Epithelial cell of prostate (primary cell): ENCODE data around the gene VPREB1.
"Not testable (repeated sequence)": the region's sequence is repeated elsewhere in the genome, so short reads cannot be mapped to it uniquely, and the experiment has no call there.

Experiments used
- DNase-seq: peaks from one replicate; pipeline ENCODE4 v3.0.0-alpha.2; 2011; ENCODE audit warnings: low read depth, low spot score
- H3K27ac ChIP-seq: fragments of 450-650 bp; 2 replicates; pipeline ENCODE4 v1.5.1; 2017; ENCODE audit warnings: mild to moderate bottlenecking

The VPREB1 gene, protein sequence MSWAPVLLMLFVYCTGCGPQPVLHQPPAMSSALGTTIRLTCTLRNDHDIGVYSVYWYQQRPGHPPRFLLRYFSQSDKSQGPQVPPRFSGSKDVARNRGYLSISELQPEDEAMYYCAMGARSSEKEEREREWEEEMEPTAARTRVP

GRCh38 chr22:22244316-22245250, at the start of gene VPREB1:
VPREB1 (plus strand) TSS chr22:22244786; CDS start chr22:22244814, 28 bp downstream.
- H3K27ac ChIP-seq, result no peak within 1 kb of the TSS
- DNase-seq, result no peak

GRCh38 chr22:22194931-22195264, 49.7 kb upstream of the VPREB1 start:
- DNase-seq, result no peak
- no peak overlapping the region for H3K27ac ChIP-seq

DNA sequence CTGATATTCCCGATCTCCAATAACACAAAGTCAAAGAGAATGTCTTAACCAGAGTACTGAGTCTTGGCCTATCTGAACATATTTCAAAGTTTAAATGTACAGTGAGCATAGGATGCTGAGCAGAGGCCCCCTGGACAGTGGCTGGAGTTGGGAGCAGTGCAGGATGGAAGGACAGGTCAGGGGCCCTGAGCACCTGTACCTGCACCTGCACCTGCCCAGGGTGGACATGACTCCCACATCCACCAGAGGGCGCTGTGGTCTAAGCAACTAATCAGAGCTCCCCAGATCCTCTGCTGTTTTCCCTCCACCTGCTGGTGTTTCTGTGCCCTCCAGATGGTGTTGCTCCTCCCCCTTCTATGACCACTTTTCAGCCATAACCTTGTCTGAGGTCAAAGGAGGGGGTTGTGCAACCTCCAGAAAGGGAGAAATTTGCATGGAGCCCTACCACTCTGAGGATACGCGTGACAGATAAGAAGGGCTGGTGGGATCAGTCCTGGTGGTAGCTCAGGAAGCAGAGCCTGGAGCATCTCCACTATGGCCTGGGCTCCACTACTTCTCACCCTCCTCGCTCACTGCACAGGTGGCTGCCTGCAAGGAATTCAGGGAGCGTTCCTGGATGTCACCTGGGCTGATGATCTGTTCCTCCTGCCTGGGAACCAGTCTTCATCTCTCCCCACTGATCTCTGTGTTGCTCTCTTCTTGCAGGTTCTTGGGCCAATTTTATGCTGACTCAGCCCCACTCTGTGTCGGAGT, 49.1 kb upstream of the VPREB1 start:
- DNase-seq, result peak; percentile 29
- H3K27ac ChIP-seq, result no peak overlapping the region

- H3K27ac ChIP-seq, result no peak overlapping the region
- no peak for DNase-seq
Measured at GRCh38 chr22:22196018-22196533, 48.5 kb upstream of the VPREB1 start.

- DNase-seq, result no peak
- no peak overlapping the region for H3K27ac ChIP-seq
Measured at GRCh38 chr22:22196833-22197477, 47.6 kb upstream of the VPREB1 start.

DNA sequence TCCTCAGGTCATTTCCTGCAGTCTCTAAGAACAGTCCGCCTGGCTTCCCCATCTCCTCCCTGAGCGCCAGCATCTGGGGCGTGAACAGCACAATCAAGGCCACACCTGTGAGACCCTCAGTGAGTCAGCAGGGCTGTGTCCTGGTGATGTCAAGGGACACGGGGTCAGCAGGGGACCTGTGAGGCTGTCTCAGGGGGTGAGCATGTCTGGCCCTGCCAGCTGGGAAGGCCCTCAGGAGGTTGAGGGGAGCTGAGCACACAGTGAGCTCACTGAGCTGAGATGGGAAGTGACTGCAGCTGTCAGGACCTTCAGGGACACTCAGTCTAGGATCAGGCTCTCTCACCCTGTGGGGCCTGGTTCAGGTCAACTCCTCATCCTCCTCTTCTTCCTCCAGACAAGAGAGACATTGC, 46.6 kb upstream of the VPREB1 start:
- H3K27ac ChIP-seq, result no peak overlapping the region
- no peak for DNase-seq

DNA sequence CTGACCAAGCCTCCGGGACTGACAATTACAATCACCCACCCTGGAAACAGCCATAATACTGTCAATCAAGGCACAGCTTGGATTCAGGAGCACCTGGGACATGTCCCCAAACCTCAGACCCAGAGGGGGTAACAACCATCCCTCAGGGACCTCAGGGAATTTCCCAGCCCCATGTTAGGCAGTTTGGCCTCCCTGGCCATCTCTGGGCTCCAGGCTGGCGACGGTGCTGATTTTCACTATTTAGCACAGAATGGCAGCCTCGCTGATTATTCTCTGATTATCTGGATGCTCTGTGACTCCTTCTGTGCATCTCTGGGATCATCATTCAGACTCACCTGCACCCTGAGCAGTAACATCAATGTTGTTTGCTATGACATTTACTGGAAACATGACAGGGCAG, 45.8 kb upstream of the VPREB1 start:
- no peak overlapping the region for H3K27ac ChIP-seq

DNA sequence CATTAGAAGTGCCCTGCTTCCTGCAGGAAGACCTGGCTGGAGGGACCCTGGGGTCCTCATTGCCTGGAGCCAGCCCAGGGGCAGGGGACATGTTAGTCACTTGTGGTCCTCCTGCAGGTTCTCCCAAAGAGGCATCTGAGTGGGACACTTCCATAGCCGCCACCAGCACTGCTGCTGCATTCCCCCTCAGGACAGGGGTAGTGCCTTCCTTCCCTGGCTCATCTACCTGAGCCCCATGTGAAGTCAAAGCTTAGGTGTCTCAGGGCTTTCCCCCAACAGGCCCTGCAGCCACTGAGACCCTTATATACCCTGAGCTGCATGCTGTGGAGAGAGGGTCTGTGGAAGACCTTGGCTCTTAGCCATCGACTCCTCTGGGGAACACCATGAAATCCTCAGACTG, 45.0 kb upstream of the VPREB1 start:
- H3K27ac ChIP-seq, result no peak overlapping the region
- DNase-seq, result no peak

More for the DNA sequence above, 45.8 kb upstream of the VPREB1 start:
- DNase-seq, result no peak

DNA sequence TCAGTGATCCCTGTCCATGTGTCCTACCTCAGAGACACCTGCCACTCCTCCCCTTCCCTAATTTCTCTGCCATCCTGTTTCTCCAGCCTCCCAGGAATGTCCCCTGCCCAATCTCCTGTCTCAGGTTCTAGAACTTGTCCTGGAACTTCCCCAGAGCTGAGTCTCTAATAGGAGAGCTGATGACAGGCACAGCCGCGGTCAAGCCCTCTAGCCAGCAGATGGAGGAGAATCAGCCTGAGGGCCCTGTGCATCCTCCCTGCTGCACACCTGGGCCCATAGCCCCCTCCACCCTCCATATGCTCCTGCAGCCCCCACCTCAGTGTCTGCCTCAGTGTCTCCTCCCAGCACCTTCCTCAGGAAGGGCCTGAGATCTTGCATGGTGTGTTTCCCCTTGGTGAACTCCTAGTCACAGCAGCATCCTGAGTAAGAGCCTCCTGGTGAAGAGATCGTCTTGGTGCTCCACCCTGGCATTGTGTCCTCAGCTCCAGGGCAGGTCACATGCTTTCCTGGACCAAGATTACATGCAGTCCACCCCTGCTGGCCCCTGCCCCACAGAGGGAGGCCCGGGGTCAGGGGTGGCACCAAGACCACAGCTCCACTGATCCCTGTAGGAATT, 43.9 kb upstream of the VPREB1 start:
- no peak for DNase-seq

GRCh38 chr22:22201185-22201929, 43.2 kb upstream of the VPREB1 start:
- no peak overlapping the region for H3K27ac ChIP-seq
- no peak for DNase-seq

More for the DNA sequence above, 43.9 kb upstream of the VPREB1 start:
- no peak overlapping the region for H3K27ac ChIP-seq

GRCh38 chr22:22201930-22202343, 42.6 kb upstream of the VPREB1 start:
- no peak overlapping the region for H3K27ac ChIP-seq
- DNase-seq, result no peak

DNA sequence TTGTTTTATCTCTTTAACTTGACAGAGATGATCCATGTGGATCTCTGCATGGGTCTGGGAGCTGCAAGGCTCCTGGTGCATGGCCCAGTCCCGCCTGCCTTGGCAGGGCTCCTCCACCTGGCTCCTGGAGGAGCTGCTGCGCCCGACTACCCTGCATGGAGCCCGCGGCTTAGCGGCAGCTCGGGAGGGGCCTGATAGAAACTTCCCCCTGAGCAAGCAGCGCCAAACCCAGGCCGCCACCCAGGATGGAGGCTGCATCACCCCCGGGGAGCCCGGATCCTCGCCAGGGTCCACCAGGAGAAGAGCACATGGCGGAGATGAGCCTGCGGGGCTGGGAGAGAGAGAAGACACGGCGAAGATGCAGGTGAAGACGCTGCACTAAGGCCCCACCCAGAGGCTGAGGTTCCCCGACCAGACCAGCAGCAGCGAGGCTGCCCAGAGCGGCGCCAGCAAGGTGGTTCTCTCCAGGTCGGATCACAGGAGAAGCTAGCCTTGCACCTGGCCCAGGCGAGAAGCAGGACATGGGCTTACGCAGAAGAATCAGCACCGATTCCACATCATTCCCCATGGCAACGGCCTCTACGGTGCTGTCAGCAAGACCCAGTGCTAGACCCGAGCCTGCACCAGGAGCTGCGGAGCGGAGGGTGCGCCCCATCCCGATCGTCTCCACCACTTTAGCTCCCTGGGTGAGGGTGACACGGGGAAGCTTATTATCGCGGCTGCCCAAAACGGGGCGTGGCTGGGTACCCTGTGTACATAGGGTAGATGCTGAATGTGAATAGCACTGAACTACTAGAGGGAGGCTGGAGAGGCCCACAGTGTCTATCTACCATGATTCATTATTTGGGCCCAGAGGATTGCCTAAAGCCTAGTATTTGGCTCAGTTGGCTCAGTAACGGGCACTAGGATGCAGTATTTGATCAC, 41.3 kb upstream of the VPREB1 start:
- no peak for DNase-seq
- no peak overlapping the region for H3K27ac ChIP-seq

GRCh38 chr22:22207845-22208564, 36.6 kb upstream of the VPREB1 start:
- no peak overlapping the region for H3K27ac ChIP-seq
- DNase-seq, result peak; percentile 34

GRCh38 chr22:22208652-22209051, 35.9 kb upstream of the VPREB1 start:
- no peak overlapping the region for H3K27ac ChIP-seq
- DNase-seq, result no peak

DNA sequence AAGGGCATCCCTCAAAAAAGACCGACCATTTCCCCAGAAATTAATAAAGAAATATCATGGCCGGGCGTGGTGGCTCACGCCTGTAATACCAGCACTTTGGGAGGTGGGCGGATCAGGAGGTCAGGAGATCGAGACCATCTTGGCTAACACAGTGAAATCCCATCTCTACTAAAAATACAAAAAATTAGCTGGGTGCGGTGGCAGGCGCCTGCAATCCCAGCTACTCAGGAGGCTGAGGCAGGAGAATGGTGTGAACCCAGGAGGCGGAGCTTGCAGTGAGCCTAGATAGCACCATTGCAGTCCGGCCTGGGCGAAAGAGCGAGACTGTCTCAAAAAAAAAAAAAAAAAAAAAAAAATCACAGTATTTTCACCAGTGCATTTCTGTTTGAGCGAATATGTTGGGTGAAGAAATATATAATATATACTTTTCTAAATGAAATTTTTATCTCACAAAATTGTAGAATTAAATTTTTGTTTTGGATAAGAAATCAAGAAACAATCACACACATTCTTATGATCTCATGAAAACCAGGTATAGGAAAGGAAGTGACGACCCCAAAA, 35.4 kb upstream of the VPREB1 start:
- DNase-seq, H3K27ac ChIP-seq: not testable (repeated sequence)

- H3K27ac ChIP-seq, result peak overlapping the region; percentile 38
Measured at GRCh38 chr22:22210375-22210774, 34.2 kb upstream of the VPREB1 start.

More at GRCh38 chr22:22210375-22210774, 34.2 kb upstream of the VPREB1 start:
- DNase-seq, result peak; percentile 72
